Muscle layer of duodenum (tissue), 2 donors: Measurements from ENCODE around the gene C2orf66.

Source experiments
- H3K27ac ChIP-seq: one replicate; pipeline ENCODE4 v1.7.0; 2013; ENCODE audit warnings: mild to moderate bottlenecking, low read length
- H3K27me3 ChIP-seq: one replicate; pipeline ENCODE4 v1.7.0; 2013; ENCODE audit warnings: low read depth, mild to moderate bottlenecking, control low read depth, low read length
- H3K36me3 ChIP-seq, 2 donors: one replicate each; pipeline ENCODE4 v1.7.0; 2013; ENCODE audit warnings: low read length in 2 of 2, control low read depth in 1 of 2, mild to moderate bottlenecking in 1 of 2; ENCODE audit not compliant: insufficient read depth in 2 of 2, control insufficient read depth in 1 of 2
- H3K4me1 ChIP-seq, 2 donors: one replicate each; pipeline ENCODE4 v1.7.0; 2013; ENCODE audit warnings: low read length in 2 of 2, mild to moderate bottlenecking in 2 of 2, control low read depth in 1 of 2, moderate library complexity in 1 of 2; ENCODE audit not compliant: insufficient read depth in 2 of 2, control insufficient read depth in 1 of 2
- H3K4me3 ChIP-seq, 2 donors: one replicate each; pipeline ENCODE4 v1.7.0; 2013; ENCODE audit warnings: low read length in 2 of 2, low read depth in 1 of 2, mild to moderate bottlenecking in 1 of 2
- H3K9me3 ChIP-seq, 2 donors: one replicate each; pipeline ENCODE4 v1.7.0; 2013; ENCODE audit warnings: low read length in 2 of 2, control low read depth in 1 of 2, mild to moderate bottlenecking in 1 of 2; ENCODE audit not compliant: control insufficient read depth in 1 of 2
- donor health status: healthy.

Gene C2orf66

DNA sequence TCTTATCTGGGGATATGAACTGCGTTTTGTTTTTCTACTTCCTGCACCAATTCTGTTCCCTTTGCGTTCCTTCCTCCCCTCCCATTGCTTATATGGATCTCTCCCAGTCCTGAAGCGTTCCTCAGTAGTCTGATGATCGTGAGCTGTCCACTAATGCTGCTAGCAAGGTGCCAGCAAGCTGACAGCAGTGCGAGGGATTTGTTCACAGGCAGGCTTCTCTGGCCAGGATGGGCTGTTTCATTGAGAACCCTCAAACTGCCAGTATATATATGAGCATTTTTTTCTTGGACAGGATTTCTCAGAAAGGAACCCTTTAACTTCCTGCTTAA, 49.8 kb downstream of the C2orf66 start:
- H3K9me3 ChIP-seq: no peaks in the 10 kb centered on the region
- no peaks in the 10 kb centered on the region for H3K27me3 ChIP-seq
- H3K4me1 ChIP-seq: no peaks in the 10 kb centered on the region
- no peak overlapping the region for H3K4me3 ChIP-seq
- H3K27ac ChIP-seq: no peak overlapping the region
- peaks cover 10 to 15% of the 10 kb centered on the region in 2 donors for H3K36me3 ChIP-seq

DNA sequence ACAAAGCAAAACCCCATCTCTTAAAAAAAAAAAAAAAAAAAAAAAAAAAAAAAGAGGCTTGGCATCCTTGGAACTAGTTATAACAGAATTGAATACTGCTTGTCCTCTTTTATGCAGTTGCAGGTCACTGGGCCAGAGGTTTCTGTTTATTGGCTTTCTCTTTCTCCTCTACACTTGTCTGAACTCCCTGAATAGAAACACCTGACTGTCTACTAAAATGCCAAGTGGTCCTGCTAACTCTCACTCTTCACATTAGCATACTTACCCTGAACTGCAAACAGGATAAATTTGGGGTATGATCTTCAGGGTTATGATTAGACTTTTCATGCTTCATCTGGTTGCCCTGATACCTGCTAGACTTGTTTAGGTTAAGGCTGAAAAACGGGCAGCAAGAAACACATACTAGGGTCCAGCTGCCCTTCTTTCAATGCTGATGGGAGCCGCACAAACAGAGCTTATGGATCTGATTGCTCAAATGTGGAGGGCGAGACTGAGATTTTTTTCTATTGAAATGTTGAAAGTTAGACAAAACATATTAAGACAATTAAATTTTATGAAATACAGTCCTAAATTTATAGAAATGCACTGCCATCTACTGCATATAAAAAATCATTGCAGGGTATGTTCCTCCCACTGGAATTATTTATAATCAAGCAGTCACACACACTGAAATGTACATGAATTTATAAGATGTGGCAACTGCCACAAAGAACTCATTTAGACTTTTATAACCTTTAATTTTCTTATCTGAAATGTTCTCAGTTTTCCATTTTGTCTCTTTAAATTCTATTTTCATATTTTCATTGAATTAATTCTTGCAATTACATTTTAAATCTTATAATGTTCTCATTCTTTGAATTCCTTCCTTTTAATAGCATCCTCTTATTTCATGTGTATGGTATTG, 50.4 kb downstream of the C2orf66 start:
- Histone ChIP-seq H3K27ac (no peak overlapping the region), H3K36me3 (peaks cover 4 to 9% of the 10 kb centered on the region in 2 donors), H3K9me3 (no peaks in the 10 kb centered on the region), H3K27me3 (no peaks in the 10 kb centered on the region), H3K4me3 (no peak overlapping the region), H3K4me1 (no peaks in the 10 kb centered on the region)
